GM23338 (cell line): Measurements from ENCODE around the gene DUSP10. TPM values are rescaled to one million over a fixed set of nuclear protein-coding genes. Genes with fewer than 3 reads are reported as not detected.

ENCODE experiments used
- ATAC-seq: fragments of 200-7000 bp; cut with Tn5 transposase; 3 replicates; pipeline ENCODE4 v1.9.1; 2020
- DNase-seq: peaks from one replicate; pipeline ENCODE4 v3.0.0-alpha.2; 2015; ENCODE audit warnings: low spot score
- H2AFZ ChIP-seq: fragments of 200-600 bp; sonication (generic); 2 replicates; pipeline ENCODE4 v1.8.0; 2016; ENCODE audit warnings: antibody characterized with exemption, mild to moderate bottlenecking, moderate library complexity
- H3F3A ChIP-seq: fragments of 200-600 bp; sonication (generic); replicated peaks from 2 replicates; pipeline ENCODE4 v1.8.0; 2017; ENCODE audit warnings: antibody characterized with exemption, mixed run types, low read depth
- H3K27ac ChIP-seq: fragments of 200-600 bp; sonication (generic); 2 replicates; pipeline ENCODE4 v1.6.1; 2016; ENCODE audit warnings: low read depth
- H3K27me3 ChIP-seq: fragments of 200-600 bp; sonication (generic); 2 replicates; pipeline ENCODE4 v1.8.0; 2016; ENCODE audit warnings: mild to moderate bottlenecking, mixed run types, moderate library complexity; ENCODE audit not compliant: insufficient read depth
- H3K36me3 ChIP-seq: fragments of 200-600 bp; sonication (generic); 2 replicates; pipeline ENCODE4 v1.8.0; 2016; ENCODE audit warnings: mild to moderate bottlenecking; ENCODE audit not compliant: insufficient read depth
- H3K4me1 ChIP-seq: fragments of 200-600 bp; sonication (generic); 2 replicates; pipeline ENCODE4 v1.8.0; 2016; ENCODE audit warnings: mild to moderate bottlenecking, moderate library complexity; ENCODE audit not compliant: insufficient read depth
- H3K4me2 ChIP-seq: fragments of 200-600 bp; sonication (generic); 2 replicates; pipeline ENCODE4 v1.7.1; 2017; ENCODE audit warnings: mixed run types
- H3K4me3 ChIP-seq: fragments of 200-600 bp; sonication (generic); 2 replicates; pipeline ENCODE4 v1.6.1; 2016; ENCODE audit warnings: mixed run types
- H3K79me2 ChIP-seq: fragments of 200-600 bp; sonication (generic); replicated peaks from 2 replicates; pipeline ENCODE4 v1.8.0; 2017; ENCODE audit warnings: mild to moderate bottlenecking; ENCODE audit not compliant: insufficient read depth
- H3K9me2 ChIP-seq: fragments of 200-600 bp; sonication (generic); 2 replicates; pipeline ENCODE4 v1.8.0; 2017; ENCODE audit not compliant: insufficient read depth
- H4K20me1 ChIP-seq: fragments of 200-600 bp; sonication (generic); replicated peaks from 2 replicates; pipeline ENCODE4 v1.8.0; 2017; ENCODE audit warnings: mild to moderate bottlenecking; ENCODE audit not compliant: insufficient read depth
- H3K27ac Mint-ChIP-seq: 2 replicates; pipeline ENCODE4 v1.8.0; 2020; ENCODE audit warnings: inconsistent platforms, mild to moderate bottlenecking, moderate library complexity, mixed read lengths
- H3K27me3 Mint-ChIP-seq: 3 replicates; pipeline ENCODE4 v1.8.0; 2022; ENCODE audit warnings: low read depth, mild to moderate bottlenecking, moderate library complexity, mixed read lengths, inconsistent platforms; ENCODE audit not compliant: insufficient read depth, poor library complexity
- H3K36me3 Mint-ChIP-seq: 3 replicates; pipeline ENCODE4 v1.8.0; 2021; ENCODE audit warnings: low read depth, mild to moderate bottlenecking, inconsistent platforms, moderate library complexity, mixed read lengths
- H3K4me1 Mint-ChIP-seq: 3 replicates; pipeline ENCODE4 v1.8.0; 2020; ENCODE audit warnings: mild to moderate bottlenecking, inconsistent platforms, mixed read lengths
- H3K4me3 Mint-ChIP-seq: 3 replicates; pipeline ENCODE4 v1.8.0; 2021; ENCODE audit warnings: moderate library complexity, mild to moderate bottlenecking, inconsistent platforms, mixed read lengths
- H3K9me3 Mint-ChIP-seq: 3 replicates; pipeline ENCODE4 v1.8.0; 2020; ENCODE audit warnings: moderate library complexity, mild to moderate bottlenecking, inconsistent platforms, mixed read lengths
- CREB1 ChIP-seq: fragments of 250-450 bp; sonication (Bioruptor Pico); IDR thresholded peaks from 2 replicates; pipeline ENCODE4 v1.5.0; 2020; ENCODE audit warnings: low read depth, mild to moderate bottlenecking, moderate library complexity
- CTCF ChIP-seq, 2 experiments: fragments of 200-600 bp in 1 of 2; sonication (generic) in 1 of 2; conservative IDR thresholded peaks; 2 replicates each; pipeline versions ENCODE4 v1.5.1 to v1.6.1; 2016 to 2017; ENCODE audit warnings: antibody characterized with exemption in 2 of 2, low read depth in 2 of 2, mild to moderate bottlenecking in 2 of 2, moderate library complexity in 1 of 2
- ETS1 ChIP-seq: IDR thresholded peaks from 2 replicates; pipeline ENCODE4 v1.6.1; 2016; ENCODE audit warnings: antibody characterized with exemption
- EZH2 ChIP-seq: fragments of 200-600 bp; sonication (generic); IDR thresholded peaks from one replicate; pipeline ENCODE4 v1.8.0; 2017; ENCODE audit warnings: antibody characterized with exemption, mild to moderate bottlenecking, low read depth; ENCODE audit not compliant: unreplicated experiment
- EZH2phosphoT487 ChIP-seq: fragments of 200-600 bp; sonication (generic); IDR thresholded peaks from one replicate; pipeline ENCODE4 v1.8.1; 2018; ENCODE audit warnings: antibody characterized with exemption; ENCODE audit not compliant: unreplicated experiment
- JUNB ChIP-seq: IDR thresholded peaks from one replicate; pipeline ENCODE4 v1.6.1; 2016; ENCODE audit warnings: antibody characterized with exemption; ENCODE audit not compliant: unreplicated experiment
- NANOG ChIP-seq: IDR thresholded peaks from 2 replicates; pipeline ENCODE4 v1.6.1; 2016; ENCODE audit warnings: antibody characterized with exemption, borderline replicate concordance
- POLR2AphosphoS5 ChIP-seq: IDR thresholded peaks from 2 replicates; pipeline ENCODE4 v1.6.1; 2016; ENCODE audit warnings: antibody characterized with exemption, low read depth
- REST ChIP-seq: IDR thresholded peaks from one replicate; pipeline ENCODE4 v1.6.1; 2018; ENCODE audit warnings: antibody characterized with exemption; ENCODE audit not compliant: unreplicated experiment
- STAT1 ChIP-seq: IDR thresholded peaks from one replicate; pipeline ENCODE4 v1.6.1; 2016; ENCODE audit warnings: antibody characterized with exemption; ENCODE audit not compliant: unreplicated experiment
- ZNF114 ChIP-seq: fragments of 250-450 bp; sonication (Bioruptor Pico); IDR thresholded peaks from 2 replicates; pipeline ENCODE4 v1.5.0; 2020; ENCODE audit warnings: mild to moderate bottlenecking, moderate library complexity
- ZNF331 ChIP-seq: fragments of 250-450 bp; sonication (Bioruptor Pico); IDR thresholded peaks from 2 replicates; pipeline ENCODE4 v1.5.0; 2020; ENCODE audit warnings: low read depth, mild to moderate bottlenecking, moderate library complexity
- ZNF462 ChIP-seq: fragments of 250-450 bp; sonication (Bioruptor Pico); IDR thresholded peaks from 2 replicates; pipeline ENCODE4 v1.5.0; 2020; ENCODE audit warnings: mild to moderate bottlenecking, moderate library complexity
- polyA plus RNA-seq: library from polyadenylated mRNA; unstranded; fragments of >200 nt; fragmentation: Nextera tagmentation; extraction: Ambion mirVana; gene quantifications from 2 replicates; pipeline ENCODE4 v1.2.1, GENCODE V29; 2016
- total RNA-seq: library from RNA; depleted of rRNA; stranded (reverse); fragments of >200 nt; shearing (Covaris generic); gene quantifications from 2 replicates; pipeline ENCODE4 v1.2.3, GENCODE V29; 2014

Gene DUSP10
- total and polyA plus RNA-seq, 2 experiments from 2014 or later, result 1.5 to 1.6 TPM

- Histone ChIP-seq H3F3A (no peaks in the 10 kb centered on the region), H3K4me3 (no peak overlapping the region), H3K79me2 (no peaks in the 10 kb centered on the region), H3K27me3 (no peaks in the 10 kb centered on the region), H2AFZ (no peak overlapping the region), H3K4me2 (no peak overlapping the region), H3K27ac (no peak overlapping the region), H3K36me3 (no peaks in the 10 kb centered on the region), H3K4me1 (no peaks in the 10 kb centered on the region), H4K20me1 (no peaks in the 10 kb centered on the region), H3K9me2 (peaks cover 6% of the 10 kb centered on the region)
- no peak for ATAC-seq
- Mint-ChIP-seq H3K36me3 (no peaks in the 10 kb centered on the region), H3K27ac (no peak overlapping the region), H3K4me3 (no peak overlapping the region), H3K4me1 (0 out of 3 replicates have a peak, but pooled peaks cover 4% of the 10 kb centered on the region), H3K9me3 (no peaks in the 10 kb centered on the region), H3K27me3 (peaks cover 2% of the 10 kb centered on the region)
- no peak for DNase-seq
- TF ChIP-seq CREB1 (no peak), ZNF462 (CRISPR knock-in tag) (no peak), REST (no peak), ZNF114 (CRISPR knock-in tag) (no peak), CTCF (conservative IDR thresholded peaks at IDR 0.05; ENCODE audit: low read depth in 2 of 2) (no peak), EZH2 (no peak), POLR2AphosphoS5 (no peak), ZNF331 (CRISPR knock-in tag) (no peak), STAT1 (no peak), ETS1 (no peak), NANOG (no peak), EZH2phosphoT487 (no peak), JUNB (no peak)
Measured at GRCh38 chr1:221753828-221754188, 11.9 kb upstream of the DUSP10 start.
